Measurements from ENCODE around the gene NEK6.

Gene NEK6

DNA sequence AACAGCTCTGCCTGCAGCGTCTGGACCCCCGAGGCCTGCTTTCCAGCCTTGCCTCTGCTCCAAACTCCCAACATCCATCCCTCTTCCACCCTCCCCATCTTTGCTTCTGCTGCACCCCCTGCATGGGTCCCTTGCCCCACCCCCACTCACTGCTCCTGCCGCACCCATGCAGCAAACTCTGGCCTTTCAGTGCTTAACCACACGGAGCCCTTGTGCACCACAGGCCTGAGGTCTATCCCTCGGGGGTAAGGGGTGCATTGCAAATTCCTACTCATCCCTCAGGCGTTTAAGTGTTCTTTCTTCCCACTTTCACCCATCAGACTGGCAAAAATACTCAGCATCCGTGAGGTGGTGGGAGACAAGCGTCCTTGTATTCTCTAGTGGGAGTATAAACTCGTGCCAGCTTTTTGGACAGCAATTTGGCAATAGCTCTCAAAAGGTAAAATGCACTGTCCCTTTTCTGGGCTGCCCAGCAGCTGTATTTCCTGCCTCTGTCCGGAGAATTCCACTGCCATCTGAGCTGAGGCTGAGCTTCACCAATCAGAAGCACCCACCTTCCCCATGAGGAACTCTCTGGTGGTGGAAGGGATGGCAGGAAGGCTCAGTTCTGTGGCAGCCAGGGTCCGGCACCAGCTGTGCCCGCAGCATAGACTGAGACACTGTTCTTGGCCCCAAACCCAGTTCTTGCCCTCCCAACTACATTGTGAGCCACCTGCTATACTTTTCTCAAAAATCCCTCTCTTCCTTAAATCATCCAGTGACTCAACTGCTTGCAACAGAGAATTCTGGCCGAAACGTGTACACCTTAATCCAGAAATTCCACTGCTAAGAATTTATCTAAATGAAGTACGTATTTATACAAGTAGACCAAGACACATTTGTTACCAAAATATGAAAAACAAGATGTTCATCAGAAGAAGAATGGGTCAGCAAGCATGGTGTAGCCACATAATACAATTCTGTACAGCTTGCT lies 142.5 kb downstream of the NEK6 start:
- DNase-seq (ENCODE audit: low spot score): no peak

Data from globus pallidus (tissue), 1 donor.